NCI-H1417 (cell line): ENCODE results near the gene PDIK1L.
A peak's percentile ranks its signal among the peaks of the same experiment; 100 is the strongest.

Source experiments
- DNase-seq, 3 experiments: peaks; one replicate each; lab custom pipeline; 2025; lab: John Stamatoyannopoulos, UW

PDIK1L gene

DNA sequence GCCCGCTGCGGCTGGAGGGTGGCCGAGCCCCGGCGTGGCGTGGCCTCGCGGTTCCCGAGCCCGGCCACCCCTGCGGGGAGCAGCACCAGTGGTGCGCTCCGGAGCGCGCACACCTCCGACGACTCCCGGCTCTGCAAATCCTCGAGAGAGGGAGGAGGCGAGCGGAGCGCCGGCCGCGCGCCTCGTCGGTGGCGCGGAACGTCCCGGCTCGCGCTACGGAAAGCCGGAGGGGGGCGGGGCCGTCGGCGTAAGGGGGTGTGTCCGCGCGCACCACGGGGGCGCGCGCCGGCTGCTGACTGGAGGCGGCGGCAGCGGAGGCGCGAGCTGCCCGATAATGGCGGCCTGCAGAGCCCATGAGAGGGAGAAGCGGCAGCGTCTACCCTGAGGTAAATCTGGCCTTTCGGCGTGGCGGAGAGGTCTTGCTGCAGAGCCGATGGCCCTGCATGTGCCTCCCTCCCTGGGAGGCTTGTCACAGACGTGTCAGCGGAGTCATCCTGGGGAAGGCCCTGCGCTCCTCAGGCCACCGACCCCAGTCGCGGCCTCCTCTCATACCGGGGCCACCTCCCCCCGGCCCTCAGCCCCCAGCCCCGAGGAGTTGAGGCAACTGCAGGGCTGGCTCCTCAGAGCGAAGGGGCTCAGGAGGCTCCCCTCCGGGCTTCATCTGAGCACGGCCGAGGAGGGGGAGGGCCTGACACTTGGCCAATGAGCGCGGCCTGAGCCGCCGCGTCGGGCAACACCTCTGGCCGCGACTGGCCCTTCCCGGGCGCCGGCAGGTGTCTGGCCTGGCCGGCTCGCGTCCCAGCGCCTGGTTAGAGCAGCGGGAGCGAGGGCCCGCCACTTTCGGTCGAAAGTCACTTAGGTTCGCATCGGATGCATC lies at the start of gene PDIK1L:
Gene PDIK1L, plus strand, starts transcription at position 295 of the 877 bp plus-strand sequence. CDS start 2,485 bp downstream, outside the sequence.
- peak; percentile 95 for DNase-seq

DNA sequence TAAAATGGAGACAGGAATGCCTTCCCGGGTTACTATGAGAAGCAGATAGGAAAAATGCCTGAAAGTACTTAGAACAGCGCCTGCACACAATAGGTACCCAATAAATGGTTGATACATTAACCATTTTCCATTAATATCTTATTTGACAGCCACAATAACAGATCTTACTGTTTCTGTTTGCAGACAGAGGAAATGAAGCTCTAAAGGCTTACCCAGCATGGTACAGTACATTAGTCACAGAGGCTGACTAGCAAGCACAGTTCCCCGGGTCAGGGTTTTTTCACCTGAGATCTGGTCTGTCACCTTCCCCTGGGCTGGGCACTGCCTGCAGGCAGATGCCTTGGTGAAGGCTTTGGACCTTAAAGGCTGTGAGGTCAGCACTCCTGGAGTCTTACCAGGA lies 47.1 kb upstream of the PDIK1L start:
- no peak for DNase-seq

DNA sequence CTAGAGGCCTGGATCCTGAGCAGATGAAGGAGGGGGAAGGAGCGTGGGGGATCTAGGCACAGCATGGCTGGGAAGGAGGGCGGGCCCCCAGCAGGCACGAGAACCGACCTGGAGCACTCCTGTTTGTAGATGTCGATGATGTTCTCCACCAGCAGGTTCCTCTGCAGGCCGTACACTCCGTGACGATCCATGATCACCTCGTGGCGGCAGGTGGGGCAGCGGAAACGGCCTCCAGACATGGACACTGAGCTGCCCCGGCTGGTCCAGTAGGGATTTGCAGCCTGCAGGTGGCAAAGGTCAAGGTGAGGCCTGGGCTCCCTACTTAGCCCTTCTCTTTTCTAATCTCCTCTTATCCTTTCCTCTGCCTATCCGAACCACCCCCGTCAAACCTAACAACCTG lies 45.5 kb upstream of the PDIK1L start:
- no peak for DNase-seq

DNA sequence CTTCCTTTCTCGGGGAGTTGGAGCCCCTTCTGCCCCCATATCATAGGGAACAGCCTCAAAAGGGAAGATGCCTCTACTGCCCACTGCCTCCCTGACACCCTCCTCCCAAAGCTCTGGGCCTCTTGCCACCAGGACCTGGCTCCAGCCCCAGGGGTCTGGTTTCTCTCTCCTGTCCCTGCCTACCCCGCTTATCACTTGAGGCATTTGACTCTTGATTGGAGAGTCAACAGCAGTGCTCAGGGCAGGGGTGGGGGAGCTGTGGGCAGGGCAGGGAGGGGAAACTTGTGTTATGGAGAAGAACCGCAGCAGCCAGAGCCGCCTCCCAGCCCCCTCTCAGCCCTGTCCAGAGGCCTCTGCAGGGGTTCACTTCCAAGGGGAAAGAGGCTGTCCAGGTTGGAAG lies 44.8 kb upstream of the PDIK1L start:
- no peak for DNase-seq

DNA sequence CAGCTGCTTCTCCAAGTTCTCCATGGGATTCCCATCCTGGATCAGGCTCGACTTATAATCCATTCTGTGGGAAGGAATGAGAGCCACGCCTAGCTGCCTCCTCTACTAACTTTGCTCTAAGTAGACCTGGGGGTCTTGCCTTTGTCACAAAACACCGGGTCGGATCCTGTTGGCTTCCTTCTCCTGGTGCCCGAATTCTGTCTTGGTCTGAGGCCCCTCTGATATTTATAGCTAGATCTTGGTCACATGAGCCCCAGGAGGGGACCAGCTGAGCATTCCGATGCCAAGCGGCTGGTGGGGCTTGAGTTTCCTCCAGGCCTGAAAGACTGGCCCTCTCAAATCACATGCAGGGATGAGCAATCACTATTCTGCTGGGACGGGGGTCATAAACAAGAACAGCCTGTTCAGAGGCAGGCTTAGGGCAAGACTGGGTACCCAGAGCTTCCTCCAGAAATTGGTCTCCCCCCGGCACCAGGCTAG lies 44.2 kb upstream of the PDIK1L start, which contains the start of gene TRIM63:
Gene TRIM63, minus strand, starts transcription at position 199 of the 480 bp plus-strand sequence. Its CDS starts 136 bp downstream, at position 63.
- DNase-seq: no peak

DNA sequence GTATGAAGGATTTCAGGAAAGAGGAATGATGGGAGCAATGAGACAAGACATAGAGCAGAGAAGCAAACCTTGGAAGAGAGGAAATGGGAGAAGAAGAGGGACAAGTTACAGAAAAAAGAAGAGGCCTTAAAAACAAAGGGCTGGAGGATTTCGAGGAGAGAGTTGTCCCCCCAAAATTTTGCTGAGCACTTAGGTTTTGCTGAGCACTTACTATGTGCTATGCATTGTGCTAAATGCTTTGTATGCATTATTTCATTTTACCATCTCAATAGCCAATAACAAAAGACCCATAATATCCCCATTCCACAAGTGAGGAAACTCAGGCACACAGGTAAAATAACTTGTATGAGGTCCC lies 41.7 kb upstream of the PDIK1L start:
- no peak for DNase-seq

DNA sequence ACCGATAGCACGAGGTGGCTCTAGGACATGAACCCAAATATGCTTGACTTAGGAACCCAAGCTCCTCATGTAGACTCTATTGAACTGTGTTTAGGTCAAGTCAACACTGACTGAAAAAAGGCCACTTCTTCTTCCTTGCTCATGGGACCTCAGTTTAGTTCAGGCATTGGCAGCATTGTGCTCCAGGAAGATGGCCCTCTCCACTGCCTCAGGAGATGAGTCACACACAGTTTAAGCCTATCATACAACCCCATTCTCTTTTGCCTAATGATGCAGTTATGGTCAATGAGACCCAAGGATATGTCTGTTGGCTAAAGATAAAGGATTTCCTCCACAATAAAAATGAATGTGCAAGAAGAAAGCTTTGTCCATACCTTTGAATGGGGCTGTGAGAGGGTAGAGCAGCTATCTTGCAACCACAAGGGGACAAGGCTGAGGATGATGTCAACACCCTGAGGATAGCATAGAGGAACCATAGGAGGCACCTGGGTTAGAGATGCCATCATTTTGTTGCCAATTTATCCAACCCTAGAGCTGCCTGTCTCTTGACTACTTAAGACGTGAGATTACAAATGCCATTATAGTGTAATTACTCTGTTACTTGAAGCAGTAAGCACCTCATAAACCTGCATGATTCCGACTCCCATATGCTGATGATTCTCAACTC lies 41.2 kb upstream of the PDIK1L start:
- no peak for DNase-seq

DNA sequence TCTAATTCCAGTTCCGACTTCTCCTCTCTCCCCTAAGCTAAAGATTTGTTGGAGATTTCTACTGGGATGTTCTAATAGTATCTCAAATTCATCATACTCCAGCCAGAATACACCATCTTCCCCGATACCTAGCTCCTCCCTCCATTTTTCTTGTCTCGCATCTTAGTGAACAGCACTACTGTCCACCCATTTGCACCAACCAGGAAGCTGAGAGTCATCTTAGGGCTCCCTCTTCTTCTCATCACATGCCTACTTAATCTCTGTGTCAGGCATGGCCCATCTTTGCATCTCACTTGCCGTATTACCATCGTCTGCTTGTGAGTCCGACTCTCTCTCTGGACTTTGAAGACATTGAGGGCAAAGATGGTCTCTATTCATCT lies 40.7 kb upstream of the PDIK1L start:
- DNase-seq: no peak

DNA sequence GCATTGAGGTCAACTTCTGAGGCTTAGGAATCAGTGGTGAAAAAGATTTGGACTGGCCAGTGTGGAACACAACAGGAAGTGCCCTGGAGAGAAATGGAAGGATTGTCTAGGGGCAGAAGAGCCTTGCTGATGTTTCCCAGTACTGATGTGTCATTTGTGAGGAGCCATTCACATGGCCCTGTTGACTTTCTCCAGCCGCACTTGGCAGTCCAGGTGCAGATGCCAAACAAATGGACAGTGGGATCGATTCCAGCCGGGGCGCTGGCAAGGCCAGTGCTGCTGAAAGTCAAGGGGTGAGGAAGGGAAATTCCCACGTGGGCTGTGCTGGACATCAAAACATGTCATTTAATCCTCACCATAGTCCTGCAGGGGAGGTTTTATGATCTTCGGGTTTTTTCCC lies 39.3 kb upstream of the PDIK1L start:
- peak in 1 of 3 experiments; percentile 5 for DNase-seq

DNA sequence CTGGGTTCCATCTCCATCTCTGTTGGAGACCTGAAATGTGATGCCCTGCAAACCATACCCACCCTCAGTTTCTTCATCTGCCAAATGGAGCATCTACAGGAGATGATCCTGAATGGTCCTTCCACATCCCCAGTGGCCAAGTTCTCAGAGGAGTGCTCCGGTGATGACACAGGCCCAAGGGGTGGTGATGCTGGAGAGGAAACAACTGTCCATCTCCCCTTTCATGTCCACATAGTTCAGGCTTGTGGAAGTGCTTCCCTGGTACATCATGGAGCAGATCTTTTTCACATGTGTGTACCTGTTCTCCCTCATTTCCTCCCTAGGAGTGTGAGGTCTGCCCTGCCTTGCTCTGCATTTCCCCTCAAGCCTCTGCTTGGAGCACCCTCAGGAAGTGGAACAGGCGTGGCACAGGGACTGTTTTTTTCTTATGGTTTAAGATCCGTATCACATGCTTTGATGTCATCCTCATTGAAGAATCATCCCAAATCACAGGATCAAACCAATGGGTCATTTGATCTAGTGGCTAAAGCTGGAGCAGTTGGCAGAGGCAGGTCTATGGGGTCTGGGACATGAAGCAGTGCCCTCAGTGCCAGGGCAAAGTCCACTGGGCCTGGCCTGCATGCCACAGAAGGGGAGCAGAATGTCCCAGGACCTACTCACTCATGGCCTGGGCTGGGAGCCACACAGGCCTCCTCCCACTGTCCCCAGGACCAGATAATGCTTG lies 36.0 kb upstream of the PDIK1L start:
- DNase-seq: no peak

DNA sequence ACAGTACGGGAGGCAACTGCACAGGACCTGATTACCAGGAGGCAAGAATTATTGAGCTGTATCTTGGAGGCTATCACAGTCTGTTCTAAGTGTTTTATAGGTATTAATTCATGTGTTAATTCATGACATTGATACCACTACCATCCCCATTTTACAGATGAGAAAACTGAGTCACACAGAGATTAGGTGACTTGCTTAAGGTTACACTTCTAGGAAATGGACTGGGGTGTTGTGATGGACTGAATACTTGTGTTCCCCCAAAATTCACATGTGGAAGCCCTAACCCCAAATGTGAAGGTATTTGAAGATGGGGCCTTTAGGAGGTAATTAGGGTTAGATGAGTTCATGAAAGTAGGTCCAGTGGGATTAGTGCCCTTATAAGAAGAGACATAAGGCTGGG lies 34.1 kb upstream of the PDIK1L start:
- DNase-seq: no peak

DNA sequence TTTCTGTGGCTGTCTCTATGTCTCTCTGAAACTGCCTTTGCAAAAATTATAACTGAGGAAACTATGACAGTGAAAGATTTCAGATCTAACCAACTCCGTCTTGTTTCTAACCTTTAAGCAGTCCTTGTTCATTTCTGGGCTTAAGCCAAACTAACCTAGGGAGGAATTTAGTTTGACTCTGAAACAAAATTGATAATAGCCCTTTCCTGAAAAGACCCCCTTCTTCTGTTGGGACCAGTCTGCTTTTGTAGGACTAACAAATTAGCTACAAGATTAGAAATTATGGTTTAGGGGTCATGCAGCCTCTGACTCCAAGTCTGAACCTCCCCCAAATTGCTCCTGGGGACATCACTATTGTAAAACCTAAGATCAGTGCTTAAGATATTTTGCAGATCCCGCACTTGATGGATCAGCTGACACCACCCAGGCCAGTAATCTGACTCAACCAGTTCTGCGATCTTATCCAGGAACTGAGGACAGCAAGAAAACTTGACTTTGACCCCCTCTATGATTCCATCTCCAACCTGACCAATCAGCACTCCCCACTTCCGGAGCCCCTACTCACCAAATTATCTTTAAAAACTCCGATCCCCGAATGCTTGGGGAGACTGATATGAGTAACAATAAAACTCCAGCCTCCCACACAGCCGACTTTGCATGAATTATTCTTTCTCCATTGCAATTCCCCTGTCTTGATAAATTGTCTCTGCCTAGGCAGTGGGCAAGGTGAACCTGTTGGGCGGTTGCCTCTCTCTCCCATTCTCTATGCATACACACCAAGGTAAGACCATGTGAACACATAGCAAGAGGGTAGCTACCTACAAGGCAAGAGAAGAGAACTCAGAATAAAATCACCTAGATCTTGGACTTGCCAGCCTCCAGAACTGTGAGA lies 33.1 kb upstream of the PDIK1L start:
- no peak for DNase-seq

DNA sequence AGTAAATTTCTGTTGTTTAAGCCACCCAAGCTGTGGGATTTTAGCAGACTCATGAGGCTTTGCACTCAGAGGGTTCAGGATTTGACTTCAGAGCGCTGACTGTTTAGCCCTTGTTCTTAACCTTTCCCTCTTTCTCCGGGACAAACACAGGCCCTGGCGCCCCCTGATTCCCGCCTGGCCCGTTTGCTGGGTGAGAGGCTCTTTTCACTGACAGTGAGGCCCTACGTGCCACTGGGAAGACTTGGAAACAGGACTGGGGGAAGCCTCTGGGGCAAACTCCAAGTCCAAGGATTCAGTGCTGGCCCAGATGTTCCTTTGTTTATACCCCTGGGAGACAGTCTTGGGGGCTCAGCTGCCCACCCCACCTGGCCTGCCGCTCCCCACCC lies 32.5 kb upstream of the PDIK1L start:
- no peak for DNase-seq

DNA sequence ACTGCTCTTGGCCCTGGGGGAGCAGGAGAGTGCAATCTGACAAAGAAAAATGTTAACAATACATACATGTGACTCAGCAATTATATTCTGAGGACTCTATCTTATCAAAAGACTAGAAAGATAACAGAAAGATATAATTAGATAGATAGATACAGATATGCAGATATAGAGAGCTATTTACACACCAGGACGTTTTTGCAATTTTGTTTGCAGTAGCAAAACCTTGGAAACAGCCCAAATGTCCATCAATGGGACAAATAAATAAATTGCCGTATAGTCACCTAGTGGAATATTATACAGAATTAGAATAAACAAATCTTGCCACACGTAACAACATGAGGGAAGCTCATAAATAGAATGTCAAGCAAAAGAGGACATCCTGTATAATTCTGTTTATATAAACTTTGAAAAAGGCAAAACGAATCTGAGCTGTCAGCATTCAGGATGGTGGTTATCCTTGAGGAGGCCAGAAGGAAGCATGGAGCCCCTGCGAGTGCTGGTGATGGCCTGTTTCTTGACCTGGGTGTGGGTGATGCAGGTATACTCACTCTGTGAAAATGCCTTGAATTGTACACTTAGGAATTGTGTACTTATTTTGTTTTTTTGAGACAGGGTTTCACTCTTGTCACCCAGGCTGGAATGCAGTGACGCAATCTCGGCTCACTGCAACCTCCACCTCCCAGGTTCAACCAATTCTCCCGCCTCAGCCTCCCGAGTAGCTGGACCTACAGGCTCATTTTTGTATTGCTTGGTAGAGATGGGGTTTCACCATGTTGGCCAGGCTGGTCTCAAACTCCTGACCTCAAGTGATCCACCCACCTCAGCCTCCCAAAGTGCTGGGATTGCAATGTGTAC lies 31.4 kb upstream of the PDIK1L start:
- DNase-seq: no peak

DNA sequence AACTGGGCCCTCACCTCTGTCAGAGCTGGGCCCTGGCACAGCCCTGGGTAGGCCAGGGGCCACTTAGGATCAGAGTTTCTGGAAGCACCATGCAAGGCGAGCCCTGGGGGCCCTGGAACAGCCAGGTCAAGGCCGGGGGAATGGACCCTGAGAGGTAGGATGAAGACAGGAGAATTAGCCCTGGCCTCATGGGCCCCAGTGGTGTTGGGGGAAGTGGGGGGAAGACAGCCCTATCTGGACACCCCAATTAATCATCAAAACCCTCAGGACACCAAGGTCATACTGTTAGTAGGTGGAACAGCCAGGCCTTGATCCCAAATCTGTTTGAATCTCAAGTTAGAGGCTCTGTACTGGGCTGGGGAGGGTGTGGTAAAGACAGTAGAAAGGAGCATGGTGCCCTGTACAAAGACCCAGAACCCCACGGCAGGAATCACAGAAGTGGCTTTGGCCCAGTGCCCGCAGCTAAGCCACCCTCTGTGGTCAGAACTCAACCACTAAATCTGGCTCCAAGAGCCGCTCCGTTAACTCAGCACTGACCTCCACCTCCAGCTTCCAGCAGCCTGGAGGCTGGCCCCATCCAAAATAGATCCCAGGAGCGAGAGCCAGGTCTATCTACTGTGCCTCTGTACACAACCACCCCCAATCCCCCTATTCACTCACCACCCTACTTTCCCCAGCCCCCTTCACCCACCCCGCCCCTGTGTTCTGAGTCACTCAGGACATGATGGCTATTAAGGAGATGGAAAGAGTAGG lies 30.2 kb upstream of the PDIK1L start:
- DNase-seq: no peak

DNA sequence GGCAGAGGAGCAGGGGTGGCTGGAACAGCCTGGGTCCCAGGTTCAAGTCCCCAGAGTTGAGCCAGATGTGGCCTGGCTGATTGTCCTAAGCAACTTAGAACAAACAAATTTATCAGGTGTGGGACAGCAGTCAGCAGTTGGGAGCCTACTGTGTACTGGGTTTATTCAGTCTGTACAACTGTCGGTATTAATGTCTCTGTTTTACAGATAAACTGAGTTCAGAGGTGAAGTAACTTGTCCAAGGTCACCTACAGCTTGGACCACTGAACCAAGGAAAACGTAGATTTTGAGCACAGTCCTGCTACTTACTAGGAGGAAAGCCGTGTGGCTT lies 29.6 kb upstream of the PDIK1L start:
- no peak for DNase-seq

DNA sequence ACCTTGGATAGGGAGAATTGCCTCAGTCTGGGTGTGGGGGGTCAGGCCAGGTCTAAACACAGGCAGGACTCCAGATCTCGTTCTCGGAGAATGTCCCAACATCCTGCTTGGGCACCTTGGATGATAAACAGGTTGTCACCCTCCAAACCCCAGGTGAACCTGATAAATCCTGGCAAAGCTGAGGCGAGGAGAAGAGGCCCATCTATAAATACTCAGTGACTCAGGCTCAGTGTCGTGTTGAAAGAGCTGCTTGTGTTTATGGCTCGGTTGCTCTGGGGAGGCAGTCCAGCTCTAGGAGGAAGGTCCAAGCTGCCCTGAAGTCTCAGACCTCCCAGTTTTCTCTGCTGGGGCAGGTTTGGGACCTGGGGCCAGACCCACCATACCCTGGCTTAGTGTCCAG lies 28.4 kb upstream of the PDIK1L start:
- DNase-seq: no peak

DNA sequence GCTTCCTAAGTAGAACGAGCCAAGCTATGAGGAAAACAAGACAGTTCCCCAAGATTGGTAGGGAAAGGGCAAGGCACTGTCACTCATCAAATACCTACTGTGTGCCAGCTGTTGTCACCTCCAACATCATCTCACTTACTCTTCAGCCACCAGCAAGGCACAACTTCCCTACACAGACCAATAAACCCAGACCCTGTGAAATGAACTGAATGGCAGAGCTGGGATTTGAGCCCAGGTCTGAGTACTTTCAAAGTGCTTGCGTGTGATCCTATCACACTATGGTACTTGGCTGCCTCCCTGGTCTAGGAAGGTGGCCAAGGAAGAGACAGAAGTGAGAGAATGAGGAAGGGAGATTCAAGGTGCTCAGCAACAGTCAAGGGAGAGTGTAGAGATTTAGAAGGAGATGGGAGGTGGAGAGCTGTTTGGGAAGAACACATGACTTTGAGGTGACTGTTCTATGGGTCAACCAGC lies 27.5 kb upstream of the PDIK1L start:
- no peak for DNase-seq

DNA sequence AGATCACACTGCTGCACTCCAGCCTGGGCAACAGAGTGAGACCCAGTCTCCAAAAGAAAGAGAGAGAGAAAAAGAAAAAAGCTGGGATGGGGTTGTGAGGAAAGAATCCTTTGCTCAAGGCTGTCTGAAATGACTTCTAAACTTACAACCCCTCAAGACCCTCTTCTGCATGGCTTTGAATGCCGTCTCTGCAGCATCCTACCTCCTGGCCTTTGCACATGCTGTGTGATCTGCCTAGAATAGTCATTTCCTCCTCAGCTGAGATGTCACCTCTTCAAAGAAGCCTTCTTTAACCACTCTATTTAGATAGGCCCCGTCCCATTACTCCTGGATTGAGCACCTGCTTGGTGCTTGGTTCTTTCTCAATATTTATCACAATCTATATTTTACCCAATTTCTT lies 26.8 kb upstream of the PDIK1L start:
- no peak for DNase-seq

DNA sequence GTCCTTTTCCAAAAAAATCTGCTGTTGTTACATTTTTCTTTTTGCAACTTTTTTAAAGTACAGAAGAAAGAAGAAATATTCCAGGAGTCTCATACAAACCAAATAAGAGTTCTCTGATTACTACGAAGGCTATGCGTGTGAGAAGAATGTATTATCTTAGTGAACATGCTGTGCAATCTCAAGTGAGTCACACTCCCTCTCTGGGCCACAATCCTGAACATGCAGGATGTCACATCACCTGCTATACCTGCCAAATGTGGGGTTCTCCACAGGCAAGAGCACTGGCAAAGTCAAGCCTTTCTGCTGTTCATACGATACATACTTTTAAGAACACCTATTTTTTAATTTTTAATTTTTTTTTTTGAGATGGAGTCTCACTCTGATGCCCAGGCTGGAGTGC lies 22.5 kb upstream of the PDIK1L start:
- no peak for DNase-seq
